Testis (tissue), 2 donors: ENCODE data around the gene TLCD3A.

Source experiments
- CTCF ChIP-seq, 3 experiments: fragments of 450-650 bp in 2 of 3; fragments of 200-600 bp in 1 of 3; sonication (generic) in 1 of 3; IDR thresholded peaks; one replicate each; pipeline ENCODE4 v1.5.1; 2016 to 2019; ENCODE audit warnings: antibody characterized with exemption in 3 of 3, mild to moderate bottlenecking in 2 of 3, moderate library complexity in 1 of 3
- POLR2A ChIP-seq: fragments of 450-650 bp; IDR thresholded peaks from one replicate; pipeline ENCODE4 v1.6.1; 2017; ENCODE audit warnings: antibody characterized with exemption, mild to moderate bottlenecking, moderate library complexity

GRCh38 chr17:752620-753219 is 20.3 kb downstream of the TLCD3A start:
- TF ChIP-seq CTCF (IDR thresholded peaks at IDR 0.05): no peak
- no peak for TF ChIP-seq POLR2A
